B cell (primary cell): ENCODE data around the gene P2RX7.

Experiments
- EZH2 ChIP-seq: IDR thresholded peaks from 2 replicates; pipeline ENCODE4 v1.6.1; 2012; ENCODE audit warnings: borderline replicate concordance, low read depth, mild to moderate bottlenecking, moderate library complexity, low read length; ENCODE audit not compliant: insufficient read depth, poor library complexity, severe bottlenecking
- TF ChIP-seq, protein P1 (sequence below): fragments of 200-600 bp; IDR thresholded peaks from one replicate; pipeline ENCODE4 v1.8.0; 2022; ENCODE audit warnings: antibody characterized with exemption, mild to moderate bottlenecking

GRCh38 chr12:121222847-121223246, 90.2 kb downstream of the P2RX7 start:
- TF ChIP-seq EZH2 = no peak
- TF ChIP-seq, protein P1, sequence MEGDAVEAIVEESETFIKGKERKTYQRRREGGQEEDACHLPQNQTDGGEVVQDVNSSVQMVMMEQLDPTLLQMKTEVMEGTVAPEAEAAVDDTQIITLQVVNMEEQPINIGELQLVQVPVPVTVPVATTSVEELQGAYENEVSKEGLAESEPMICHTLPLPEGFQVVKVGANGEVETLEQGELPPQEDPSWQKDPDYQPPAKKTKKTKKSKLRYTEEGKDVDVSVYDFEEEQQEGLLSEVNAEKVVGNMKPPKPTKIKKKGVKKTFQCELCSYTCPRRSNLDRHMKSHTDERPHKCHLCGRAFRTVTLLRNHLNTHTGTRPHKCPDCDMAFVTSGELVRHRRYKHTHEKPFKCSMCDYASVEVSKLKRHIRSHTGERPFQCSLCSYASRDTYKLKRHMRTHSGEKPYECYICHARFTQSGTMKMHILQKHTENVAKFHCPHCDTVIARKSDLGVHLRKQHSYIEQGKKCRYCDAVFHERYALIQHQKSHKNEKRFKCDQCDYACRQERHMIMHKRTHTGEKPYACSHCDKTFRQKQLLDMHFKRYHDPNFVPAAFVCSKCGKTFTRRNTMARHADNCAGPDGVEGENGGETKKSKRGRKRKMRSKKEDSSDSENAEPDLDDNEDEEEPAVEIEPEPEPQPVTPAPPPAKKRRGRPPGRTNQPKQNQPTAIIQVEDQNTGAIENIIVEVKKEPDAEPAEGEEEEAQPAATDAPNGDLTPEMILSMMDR = no peak
